HG02970 (cell line): Measurements from ENCODE around the gene CUEDC1.
"Not testable (repeated sequence)": the region's sequence is repeated elsewhere in the genome, so short reads cannot be mapped to it uniquely, and the experiment has no call there.

ENCODE experiments used
- ATAC-seq: cut with Tn5 transposase; IDR thresholded peaks from one replicate; pipeline ENCODE4 v1.9.1; 2021; ENCODE audit warnings: mild to moderate bottlenecking, moderate library complexity, moderate number of reproducible peaks; ENCODE audit not compliant: unreplicated experiment, low FRiP score

The CUEDC1 gene

DNA sequence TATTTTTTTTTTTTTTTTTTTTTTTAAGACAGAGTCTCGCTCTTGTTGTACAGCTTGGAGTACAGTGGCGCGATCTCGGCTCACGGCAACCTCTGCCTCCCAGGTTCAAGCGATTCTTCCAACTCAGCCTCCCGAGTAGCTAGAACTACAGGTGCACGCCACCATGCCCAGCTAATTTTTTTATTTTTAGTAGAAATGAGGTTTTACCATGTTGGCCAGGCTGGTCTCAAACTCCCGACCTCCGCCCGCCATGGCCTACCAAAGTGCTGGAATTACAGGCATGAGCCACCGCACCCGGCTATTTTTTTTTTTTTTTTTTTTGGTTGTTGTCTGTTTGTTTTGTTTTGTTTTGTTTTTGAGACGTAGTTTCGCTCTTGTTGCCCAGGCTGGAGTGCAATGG, 3.2 kb upstream of the CUEDC1 start:
- ATAC-seq, result not testable (repeated sequence)

DNA sequence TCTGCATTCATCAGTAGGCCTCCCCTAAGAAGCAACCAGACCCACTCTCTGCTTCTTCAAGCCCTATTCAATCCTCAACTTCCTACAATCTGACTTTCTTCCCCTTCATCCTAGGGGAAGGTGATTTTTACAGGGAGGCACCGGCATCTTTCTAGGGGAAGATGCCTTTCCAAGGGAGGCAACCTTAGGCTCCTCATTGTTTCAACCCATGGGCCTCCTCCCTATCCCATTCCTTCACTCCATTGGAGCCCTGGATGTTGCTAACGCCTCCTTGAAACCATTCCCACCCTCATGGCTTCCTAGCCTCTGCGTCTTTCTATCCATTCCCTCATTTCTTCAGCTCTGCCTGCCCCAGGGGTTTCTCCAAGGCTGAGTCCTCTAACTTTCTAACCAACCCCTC, 2.7 kb upstream of the CUEDC1 start:
- ATAC-seq, result no peak

DNA sequence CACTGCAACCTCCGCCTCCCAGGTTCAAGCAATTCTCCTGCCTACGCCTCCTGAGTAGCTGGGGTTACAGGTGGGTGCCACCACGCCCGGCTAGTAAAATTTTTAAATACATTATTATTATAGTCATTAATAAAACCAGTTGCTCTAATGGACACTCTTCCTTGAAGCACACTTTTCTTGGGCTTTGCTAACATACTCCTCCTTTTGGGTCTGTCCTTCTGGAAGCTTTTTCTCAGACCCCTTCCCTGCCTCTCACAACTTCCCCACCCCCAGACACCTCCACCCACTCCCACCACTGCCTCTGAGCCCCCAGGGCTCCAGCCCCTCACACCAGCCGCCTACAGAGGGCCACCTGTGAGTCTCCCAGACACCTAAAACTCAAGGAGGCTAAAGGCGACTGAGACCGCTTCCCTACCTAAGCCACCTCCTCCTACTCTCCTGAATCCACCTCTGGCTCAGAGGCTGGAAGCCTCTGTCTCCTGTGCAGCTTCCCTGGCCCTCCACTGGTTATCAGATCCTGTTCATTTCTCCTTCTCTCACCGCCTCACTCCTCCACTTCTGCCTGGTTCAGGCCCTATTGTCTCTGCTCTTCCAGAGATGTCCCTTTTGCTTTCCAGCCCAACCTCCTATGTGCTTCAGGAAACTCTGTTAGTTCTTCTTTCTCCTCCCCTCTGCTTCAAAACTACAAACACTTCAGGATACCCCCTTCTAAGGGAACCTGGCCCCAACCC, 2.1 kb upstream of the CUEDC1 start:
- ATAC-seq, result no peak

DNA sequence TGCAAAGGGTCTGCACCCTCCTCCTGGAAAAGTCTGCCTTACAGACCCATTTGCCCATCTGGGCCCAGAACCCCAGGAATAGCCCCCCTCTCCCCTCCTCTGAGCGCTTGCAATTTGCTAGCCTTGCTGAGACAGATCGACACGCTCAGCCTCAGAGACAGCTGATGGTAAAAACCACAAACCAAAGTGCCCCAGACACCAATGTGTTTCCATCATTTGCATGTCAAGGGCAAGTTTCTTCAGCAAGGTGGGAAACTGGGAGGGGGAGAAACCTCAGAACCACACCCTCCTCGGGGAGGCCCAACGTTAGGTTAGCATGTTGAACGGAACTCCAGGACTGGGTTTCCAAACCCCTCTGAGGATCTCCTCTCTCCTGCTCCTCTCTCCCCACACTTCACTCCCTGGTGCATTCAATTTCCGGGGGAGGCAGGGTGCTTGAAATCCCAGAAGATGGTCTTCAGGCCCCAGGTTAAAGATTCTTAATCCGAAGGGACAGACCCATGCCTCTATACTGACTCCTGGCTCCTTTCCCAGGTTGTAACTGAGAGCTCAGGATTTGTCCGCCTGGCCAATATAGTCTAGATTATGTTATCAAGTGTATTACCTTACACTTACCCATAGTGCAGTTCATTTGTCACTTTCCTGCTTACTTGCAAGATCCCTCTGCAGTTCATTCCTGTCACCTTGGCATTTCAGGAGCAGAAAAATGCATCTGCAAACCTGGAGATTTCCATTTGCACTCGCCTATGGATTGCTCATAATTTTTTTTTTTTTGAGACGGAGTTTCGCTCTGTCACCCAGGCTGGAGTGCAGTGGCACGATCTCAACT, 1.3 kb upstream of the CUEDC1 start:
- no peak for ATAC-seq

DNA sequence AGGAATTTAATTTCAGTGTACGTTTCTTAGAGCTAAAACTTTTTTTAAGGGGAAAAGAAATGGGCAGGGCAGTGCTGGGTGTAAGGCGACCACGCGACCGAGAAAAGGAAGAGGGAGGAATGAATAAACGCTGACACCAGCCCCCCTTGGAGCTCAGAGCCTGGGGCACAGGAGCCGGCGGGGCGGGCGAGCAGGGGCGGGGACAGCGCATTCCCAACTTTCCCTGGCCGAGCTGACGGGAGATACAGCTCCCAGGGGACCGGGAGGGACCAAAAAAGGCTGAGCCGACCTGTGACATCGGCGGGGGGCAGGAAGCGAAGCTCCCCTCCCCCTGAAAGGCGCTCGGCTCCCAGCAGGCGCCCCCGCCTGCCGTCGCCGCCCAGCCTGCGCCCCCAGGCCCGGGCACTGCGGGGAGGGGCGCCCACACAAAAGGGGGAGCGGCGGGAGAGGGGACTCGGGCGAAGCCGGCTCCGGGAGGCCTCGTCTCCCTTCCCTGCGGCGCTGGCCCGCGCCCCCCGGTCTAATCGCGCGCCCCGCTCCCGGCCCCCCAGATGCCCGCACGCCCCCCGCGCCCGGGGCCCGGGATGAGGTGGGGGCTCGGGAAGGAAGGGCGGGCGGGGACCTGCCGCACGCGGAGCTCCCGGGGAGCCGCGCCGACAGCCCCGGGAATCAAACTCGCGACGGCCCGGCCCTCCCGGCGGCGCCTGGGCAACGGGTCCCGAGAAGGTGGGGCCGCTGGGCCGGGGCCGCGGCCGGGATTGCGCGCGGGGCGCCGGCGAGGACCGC, 622 bp downstream of the CUEDC1 start:
- no peak for ATAC-seq

DNA sequence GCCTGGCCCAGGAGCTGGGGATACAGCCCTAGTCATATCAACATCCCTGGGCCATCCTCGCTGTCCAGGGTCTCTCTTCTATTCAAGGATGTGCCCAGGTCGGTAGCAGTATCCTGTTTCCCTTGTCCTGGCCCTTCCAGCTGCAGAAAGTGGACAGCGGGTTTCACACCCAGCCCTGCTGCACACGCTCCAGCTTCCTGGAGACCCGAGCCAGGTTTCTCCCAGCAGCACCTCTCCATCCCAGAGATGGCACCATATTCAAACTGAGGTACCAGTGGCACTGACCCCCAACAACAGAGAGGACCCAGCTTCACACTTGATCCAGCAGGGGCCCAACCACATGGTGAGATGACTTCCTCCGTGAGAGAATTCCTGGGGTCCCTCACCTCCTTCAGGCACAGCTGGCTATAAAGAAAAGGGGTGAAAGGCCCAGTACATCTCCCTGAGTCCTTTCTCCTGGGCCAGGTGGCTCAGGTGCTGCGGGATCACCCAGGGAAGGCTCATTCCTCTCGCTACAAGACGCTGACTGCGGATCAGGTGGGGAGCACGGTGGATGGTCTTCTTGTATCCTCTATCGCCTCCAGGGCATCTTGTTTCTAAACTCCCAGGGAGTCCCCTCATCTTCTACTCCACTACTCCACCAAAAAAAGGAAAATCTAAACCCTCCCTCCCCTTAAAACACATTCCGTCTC, 1.4 kb downstream of the CUEDC1 start:
- no peak for ATAC-seq

DNA sequence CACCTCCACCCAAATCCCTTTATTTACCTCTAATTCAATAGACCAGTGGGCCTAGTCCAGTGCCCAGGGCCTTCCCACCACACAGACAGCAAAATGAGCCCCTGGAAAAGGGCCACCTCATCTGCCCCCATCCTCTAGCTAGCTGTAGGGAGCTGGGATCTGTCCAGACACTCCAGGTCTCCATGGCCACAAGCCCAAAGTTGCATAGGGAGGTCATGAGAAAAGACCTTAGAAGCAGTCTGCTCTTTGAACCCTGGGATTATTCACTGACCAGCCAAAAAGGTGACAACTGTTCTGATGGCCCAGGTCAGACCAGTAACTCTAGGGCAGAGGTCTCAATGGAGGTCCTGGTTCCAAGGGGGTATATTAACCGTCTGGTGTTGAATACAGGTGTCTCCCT, 2.0 kb downstream of the CUEDC1 start:
- no peak for ATAC-seq

DNA sequence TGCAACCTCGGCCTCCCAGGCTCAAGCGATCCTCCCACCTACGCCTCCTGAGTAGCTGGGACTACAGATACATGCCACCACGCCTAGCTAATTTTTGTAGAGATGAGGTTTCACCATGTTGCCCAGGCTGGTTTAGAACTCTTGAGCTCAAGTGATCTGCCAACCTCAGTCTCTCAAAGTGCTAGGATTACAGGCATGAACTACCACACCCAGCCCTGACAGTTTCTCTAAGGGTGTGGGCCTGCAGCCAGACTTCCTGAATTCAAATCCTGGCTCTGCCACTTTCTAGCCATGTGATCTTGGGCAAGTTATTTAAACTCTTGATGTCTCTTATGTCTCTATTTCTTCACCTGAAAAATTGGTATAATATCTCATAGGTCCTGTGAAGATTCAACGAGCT, 5.6 kb downstream of the CUEDC1 start:
- ATAC-seq, result no peak

DNA sequence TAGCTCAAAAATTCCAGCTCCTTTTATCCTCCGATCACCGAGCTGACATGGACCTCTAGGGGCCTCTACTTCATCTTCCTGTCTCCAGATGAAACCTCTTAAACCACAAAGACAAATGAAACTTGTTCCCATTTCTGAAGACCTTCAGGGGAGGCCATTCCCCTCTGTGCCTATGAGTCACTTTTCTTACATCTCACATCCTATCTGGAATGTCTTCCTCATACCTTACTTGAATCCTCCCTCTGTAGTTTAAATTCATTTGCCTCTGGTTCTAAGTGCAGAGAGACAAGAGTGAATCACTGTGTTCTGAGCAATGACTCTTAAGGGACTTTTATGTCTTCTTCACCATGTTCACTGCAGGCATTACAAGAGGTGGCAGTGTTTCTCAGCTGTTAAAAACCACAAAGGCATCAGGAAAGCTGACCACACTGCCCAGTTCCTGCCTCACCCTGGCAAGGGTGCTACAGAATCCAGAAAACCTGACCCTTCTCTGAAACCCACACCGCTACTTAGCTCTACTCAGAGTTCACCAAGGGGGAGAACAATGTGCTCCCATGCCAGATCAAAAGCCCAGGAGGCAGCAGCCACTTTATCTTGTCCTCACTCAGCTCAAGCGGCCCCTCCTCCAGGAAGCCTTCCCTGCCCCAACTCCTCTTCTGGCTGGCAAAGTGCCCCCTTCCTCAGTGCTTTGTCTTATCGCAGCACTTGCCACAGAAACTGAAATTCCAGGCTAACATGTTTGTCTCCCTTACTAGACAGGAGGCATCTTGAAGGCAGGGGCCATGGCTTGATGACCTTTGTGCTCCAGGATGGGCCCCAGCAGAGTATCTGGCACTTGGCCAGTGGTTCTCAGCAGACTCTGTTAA, 6.4 kb downstream of the CUEDC1 start:
- ATAC-seq, result no peak

DNA sequence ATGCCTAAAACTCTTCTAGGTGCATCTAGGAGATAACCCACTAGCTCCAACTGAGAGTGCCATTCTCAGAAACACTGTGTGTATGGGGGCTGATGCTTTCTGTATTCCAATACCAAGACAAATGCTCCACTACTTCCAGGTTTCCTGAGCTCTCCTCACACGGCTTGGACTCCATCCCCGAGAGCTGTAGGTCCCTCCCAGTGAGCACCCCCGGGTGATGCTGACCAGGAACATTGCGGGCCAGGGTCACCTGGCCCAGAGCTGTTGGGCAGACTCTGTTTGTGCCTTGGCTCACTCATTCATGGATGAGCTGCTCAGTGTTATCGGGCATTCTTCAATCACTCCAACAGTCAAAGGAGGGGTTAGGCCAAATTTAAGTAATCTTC, 7.0 kb downstream of the CUEDC1 start:
- ATAC-seq, result no peak

DNA sequence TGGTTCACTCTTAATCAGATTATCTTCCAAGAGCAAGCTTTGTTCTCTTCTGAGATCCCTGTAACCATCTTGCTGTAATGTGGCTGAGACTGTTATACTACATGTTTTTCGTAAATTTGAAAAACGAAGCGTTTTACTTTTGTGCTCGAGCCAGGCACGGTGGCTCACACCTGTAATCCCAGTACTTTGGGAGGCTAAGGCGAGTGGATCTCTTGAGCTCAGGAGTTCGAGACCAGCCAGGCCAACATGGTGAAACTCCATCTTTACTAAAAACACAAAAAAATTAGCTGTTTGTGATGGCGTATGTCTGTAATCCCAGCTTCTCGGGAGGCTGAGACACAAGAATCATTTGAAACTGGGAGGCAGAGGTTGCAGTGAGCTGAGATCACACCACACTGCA, 7.8 kb downstream of the CUEDC1 start:
- no peak for ATAC-seq

DNA sequence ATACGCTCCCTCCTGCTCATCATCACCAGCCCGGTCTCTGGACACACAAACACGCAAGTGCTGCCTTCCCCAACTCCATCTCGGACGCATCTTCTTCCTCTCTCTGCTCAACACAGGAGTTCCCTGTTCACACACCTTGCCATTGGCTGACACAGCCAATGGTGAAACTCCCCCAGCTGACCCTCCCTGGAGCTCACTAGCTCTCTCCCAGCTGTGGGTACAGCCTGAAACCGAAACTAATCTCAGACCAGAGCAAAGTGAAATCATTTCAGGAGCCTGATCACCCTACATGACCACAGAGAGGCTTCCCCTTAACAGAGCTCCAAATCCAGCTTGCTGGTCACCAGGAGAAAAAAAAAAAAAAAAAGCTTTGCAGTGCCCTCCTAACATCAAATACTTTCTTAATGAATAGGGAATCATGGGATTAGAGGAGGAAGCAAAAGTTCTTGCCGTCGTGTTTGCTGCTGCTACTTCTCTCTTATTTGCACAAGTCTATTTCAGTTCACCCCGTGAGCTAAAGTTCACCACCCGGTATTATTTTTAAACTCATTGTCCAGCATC, 8.3 kb downstream of the CUEDC1 start:
- ATAC-seq, result peak; percentile 49

DNA sequence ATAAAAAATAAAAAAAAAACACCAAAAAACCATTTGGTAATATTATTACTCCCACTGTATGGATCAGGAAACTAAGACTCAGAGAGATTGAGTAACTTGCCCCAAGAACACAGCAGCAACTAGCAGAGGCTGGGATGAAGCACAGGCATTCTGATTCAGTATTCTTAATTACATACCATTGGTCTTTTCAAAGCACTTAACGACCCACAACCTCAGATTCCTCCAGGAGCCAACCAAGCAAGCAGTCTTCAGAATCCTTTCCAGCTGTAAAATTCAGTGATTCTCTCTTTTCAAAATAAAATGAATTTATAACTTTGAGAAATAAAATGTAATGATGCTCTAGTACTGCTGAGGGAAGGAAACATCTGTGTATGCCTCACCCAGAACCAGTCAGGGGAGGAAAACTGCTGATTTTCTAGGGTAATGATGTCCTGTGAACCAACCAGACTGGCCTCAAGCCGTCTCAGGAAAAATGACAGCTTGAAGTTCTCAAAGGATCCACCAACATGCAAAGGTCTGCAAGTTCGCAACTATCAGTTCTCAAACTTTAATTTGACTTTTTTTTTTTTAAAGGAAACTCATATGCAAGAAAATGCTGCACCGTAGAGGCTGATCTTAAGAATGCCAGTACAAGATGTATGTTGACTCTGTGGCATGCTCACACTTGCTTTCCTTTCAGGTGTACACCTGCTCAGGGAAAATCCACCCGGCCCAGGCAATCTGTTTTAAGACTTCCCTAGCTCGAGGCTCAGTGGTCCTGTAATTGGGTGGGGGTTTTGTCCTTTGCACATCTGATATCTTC, 9.0 kb downstream of the CUEDC1 start:
- peak; percentile 20 for ATAC-seq

DNA sequence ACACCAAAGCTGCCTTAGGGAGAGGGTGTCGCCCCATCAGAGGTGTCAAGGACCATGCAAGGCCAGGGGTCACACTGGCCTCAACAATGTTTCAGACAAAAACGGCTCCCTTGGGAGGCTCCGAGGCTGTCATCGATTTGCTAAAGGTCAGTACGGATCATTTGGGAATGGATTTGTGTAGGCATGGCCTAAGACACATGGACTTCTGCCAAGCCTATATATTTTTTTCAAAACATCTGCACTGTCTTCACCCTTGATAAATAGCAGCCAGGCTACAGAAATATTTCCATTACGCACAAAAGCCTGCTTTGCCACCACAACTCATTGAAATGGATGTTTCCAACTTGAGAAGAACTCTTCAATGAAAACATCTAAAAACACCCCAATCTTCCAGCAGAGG, 10.3 kb downstream of the CUEDC1 start:
- no peak for ATAC-seq

DNA sequence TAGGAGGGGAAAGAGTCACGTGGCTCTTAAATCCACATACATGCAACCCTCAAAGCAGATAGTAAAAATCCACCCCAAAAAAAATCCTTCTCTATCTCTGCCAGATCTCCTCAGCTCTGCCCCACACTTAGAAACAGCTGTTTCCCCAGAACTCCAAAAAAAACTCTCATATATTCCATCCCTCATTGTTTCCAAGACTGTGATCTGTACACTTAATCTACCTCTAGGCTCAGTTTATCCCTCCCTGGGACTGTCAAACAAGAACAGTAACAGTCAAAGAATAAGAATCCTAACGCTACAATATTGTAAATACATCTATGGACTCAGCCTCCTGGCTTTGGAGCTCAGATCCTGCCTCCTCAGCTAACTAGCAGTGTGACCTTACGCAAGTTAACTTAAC, 11.6 kb downstream of the CUEDC1 start:
- ATAC-seq, result no peak

DNA sequence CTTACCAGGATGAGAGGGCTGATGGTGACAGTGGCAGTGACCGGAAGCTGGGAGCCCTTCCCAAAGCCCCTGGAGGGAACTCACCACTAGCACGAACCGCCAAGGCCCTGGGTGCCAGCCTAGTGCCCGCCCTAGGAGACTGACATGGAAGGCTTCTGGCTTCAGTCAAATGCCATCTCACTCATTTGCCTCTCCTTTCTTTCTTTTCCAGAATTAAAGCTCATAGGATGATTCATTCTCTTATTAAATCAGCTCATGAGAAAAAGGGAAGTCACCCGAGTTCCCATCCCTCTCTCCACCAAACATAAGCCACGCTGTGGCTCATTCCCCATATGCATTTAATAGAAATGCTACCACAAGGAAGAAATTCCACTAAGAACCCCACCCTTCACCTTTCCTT, 12.1 kb downstream of the CUEDC1 start:
- ATAC-seq, result no peak

DNA sequence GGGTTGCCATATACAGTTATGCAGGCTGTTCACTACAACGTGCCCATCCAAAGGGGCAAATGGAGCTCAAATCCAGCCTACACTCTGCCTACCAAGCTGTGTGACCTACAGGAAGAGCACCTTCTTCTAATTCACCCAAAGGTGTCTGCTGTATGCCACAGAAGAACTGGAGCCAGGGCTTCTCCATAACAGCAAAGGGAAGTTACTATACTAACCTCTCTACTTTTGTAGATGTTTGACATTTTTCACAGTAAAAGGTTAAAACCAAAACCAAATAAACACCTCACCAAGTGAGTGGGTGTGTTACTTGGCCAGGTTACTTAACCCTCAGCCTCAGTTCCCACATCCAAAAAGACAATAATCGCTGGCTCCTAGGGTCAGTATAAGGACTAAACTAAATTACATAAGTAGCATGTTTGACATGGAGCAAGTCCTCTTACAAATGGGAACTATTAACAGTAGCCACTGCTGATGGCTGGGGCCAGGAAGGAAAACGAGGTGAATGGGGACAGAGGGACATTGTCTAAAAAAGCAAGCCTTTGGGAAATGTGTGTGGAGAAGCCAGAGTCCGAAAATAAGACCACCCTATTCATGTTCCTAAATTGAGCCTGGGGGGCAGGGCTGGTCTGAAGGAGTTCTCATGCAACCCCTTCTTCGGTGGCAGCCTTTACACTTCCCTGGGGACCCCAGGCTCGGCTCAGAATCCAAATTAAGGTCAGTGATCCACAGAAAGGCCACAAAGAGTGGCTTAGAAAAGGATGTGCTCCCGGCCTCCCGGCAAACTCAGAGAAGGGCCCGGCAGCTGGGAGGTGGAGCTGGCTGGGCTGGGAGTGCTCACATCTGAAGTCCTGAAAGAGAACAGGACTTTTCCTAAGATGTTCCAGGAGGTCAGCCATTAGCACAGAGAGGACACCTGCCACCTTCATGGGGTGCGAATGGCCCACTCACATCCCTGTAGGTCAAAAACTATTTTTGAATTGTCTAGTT, 13.5 kb downstream of the CUEDC1 start:
- ATAC-seq, result no peak
